ENCODE measurements around the gene MINDY4. TPM values are rescaled to one million over a fixed set of nuclear protein-coding genes. Genes with fewer than 3 reads are reported as not detected.

The MINDY4 gene
- polyA plus RNA-seq, 3 donors, result 0.15 to 0.17 TPM; not detected in 1

DNA sequence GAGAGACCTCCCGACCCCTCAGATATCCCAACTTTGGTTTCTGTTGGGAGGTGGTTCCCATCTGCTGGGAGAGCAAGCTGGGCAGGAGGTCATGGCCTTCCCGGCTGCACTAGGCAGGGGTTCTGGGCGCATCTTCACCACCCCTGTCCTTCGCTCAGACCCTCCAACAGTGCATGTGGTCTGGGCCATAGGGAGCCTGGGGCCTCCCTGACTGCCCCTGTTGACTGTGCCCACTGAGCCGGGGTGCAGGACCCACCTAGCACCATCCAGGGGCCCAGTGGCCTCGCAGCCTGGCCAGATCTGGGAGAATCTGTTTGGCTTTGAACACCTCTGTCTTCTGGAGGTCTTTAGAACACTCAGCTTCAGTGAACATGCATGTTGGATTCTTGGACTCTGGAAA lies 38.0 kb upstream of the MINDY4 start:
- Histone ChIP-seq H3K9me3 (replicated peaks in 1 of 2; ENCODE audit: control insufficient read depth in 1 of 2, insufficient read depth in 1 of 2, low read length in 2 of 2) (no peaks in the 10 kb centered on the region), H3K4me1 (ENCODE audit: control insufficient read depth in 1 of 2, insufficient read depth in 2 of 2, low read length in 2 of 2) (no peaks in the 10 kb centered on the region), H3K9ac (ENCODE audit: insufficient read depth, low read length, poor library complexity, severe bottlenecking) (no peak overlapping the region), H3K36me3 (replicated peaks in 1 of 2; ENCODE audit: control insufficient read depth in 1 of 2, insufficient read depth in 2 of 2, low read length in 2 of 2) (no peaks in the 10 kb centered on the region), H3K27ac (ENCODE audit: low read depth in 1 of 2, low read length in 2 of 2) (no peak overlapping the region), H3K4me2 (replicated peaks; ENCODE audit: extremely low read depth, low read length, poor library complexity, severe bottlenecking) (no peak overlapping the region), H4K20me1 (ENCODE audit: insufficient read depth, low read length) (no peaks in the 10 kb centered on the region), H2AFZ (ENCODE audit: insufficient read depth, low read depth, low read length, poor library complexity, severe bottlenecking) (no peak overlapping the region), H3K79me2 (ENCODE audit: insufficient read depth, low read length) (no peaks in the 10 kb centered on the region), H3K27me3 (ENCODE audit: control insufficient read depth in 2 of 2, insufficient read depth in 2 of 2, low read length in 2 of 2) (no peaks in the 10 kb centered on the region), H3K4me3 (replicated peaks in 1 of 3; ENCODE audit: low read depth in 2 of 3, low read length in 3 of 3) (no peak overlapping the region)
- TF ChIP-seq, protein P1, sequence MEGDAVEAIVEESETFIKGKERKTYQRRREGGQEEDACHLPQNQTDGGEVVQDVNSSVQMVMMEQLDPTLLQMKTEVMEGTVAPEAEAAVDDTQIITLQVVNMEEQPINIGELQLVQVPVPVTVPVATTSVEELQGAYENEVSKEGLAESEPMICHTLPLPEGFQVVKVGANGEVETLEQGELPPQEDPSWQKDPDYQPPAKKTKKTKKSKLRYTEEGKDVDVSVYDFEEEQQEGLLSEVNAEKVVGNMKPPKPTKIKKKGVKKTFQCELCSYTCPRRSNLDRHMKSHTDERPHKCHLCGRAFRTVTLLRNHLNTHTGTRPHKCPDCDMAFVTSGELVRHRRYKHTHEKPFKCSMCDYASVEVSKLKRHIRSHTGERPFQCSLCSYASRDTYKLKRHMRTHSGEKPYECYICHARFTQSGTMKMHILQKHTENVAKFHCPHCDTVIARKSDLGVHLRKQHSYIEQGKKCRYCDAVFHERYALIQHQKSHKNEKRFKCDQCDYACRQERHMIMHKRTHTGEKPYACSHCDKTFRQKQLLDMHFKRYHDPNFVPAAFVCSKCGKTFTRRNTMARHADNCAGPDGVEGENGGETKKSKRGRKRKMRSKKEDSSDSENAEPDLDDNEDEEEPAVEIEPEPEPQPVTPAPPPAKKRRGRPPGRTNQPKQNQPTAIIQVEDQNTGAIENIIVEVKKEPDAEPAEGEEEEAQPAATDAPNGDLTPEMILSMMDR (IDR thresholded peaks at IDR 0.05), result no peak
- DNase-seq, result no peak
- H3K27me3 Mint-ChIP-seq (ENCODE audit: low read depth in 3 of 3), result peaks cover 4 to 13% (median 4%) of the 10 kb centered on the region in 3 donors
- no peaks in the 10 kb centered on the region for H3K4me1 Mint-ChIP-seq
- H3K27ac Mint-ChIP-seq, result no peak overlapping the region
- WGBS (ENCODE audit: insufficient coverage), result 94% methylated on average over 5 of the region's 6 CpGs
- peaks cover 0 to 16% (median 8%) of the 10 kb centered on the region in 7 donors for H3K9me3 Mint-ChIP-seq
- intact Hi-C loops (cut with micrococcal nuclease), result no loop called here
- no peaks in the 10 kb centered on the region for H3K36me3 Mint-ChIP-seq
- H3K4me3 Mint-ChIP-seq, result no peak overlapping the region

DNA sequence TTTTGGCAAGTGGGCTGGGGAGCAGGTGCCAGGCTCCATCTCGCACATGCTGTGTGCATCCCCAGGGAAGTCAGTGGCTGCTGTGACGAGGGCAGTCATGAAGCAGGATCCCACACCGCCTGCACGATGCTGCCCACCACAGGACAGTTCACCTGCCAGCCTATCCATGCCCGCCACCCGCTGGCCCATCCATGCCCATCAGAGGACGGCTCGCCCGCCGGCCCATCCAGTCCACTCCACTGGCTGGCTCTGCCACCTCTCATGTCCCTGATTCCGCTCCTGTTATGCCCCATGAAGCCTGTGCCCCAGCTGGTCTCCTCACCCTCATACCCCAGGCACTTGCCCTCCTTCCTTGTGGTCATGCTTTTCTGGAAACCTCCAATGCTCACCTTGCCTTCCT lies 37.5 kb upstream of the MINDY4 start:
- Histone ChIP-seq H3K4me1 (ENCODE audit: control insufficient read depth in 1 of 2, insufficient read depth in 2 of 2, low read length in 2 of 2) (no peaks in the 10 kb centered on the region), H3K36me3 (replicated peaks in 1 of 2; ENCODE audit: control insufficient read depth in 1 of 2, insufficient read depth in 2 of 2, low read length in 2 of 2) (no peaks in the 10 kb centered on the region), H3K9ac (ENCODE audit: insufficient read depth, low read length, poor library complexity, severe bottlenecking) (no peak overlapping the region), H2AFZ (ENCODE audit: insufficient read depth, low read depth, low read length, poor library complexity, severe bottlenecking) (no peak overlapping the region), H3K4me3 (replicated peaks in 1 of 3; ENCODE audit: low read depth in 2 of 3, low read length in 3 of 3) (no peak overlapping the region), H3K27me3 (ENCODE audit: control insufficient read depth in 2 of 2, insufficient read depth in 2 of 2, low read length in 2 of 2) (no peaks in the 10 kb centered on the region), H4K20me1 (ENCODE audit: insufficient read depth, low read length) (no peaks in the 10 kb centered on the region), H3K9me3 (replicated peaks in 1 of 2; ENCODE audit: control insufficient read depth in 1 of 2, insufficient read depth in 1 of 2, low read length in 2 of 2) (no peaks in the 10 kb centered on the region), H3K4me2 (replicated peaks; ENCODE audit: extremely low read depth, low read length, poor library complexity, severe bottlenecking) (no peak overlapping the region), H3K27ac (ENCODE audit: low read depth in 1 of 2, low read length in 2 of 2) (no peak overlapping the region), H3K79me2 (ENCODE audit: insufficient read depth, low read length) (no peaks in the 10 kb centered on the region)
- DNase-seq, result no peak
- H3K9me3 Mint-ChIP-seq, result peaks cover 0 to 16% (median 8%) of the 10 kb centered on the region in 7 donors
- H3K36me3 Mint-ChIP-seq, result no peaks in the 10 kb centered on the region
- intact Hi-C loops (cut with micrococcal nuclease), result no loop called here
- no peaks in the 10 kb centered on the region for H3K4me1 Mint-ChIP-seq
- H3K4me3 Mint-ChIP-seq, result no peak overlapping the region
- WGBS (ENCODE audit: insufficient coverage), result 96% methylated on average over 11 of the region's 11 CpGs
- peaks cover 4 to 14% (median 4%) of the 10 kb centered on the region in 3 donors for H3K27me3 Mint-ChIP-seq (ENCODE audit: low read depth in 3 of 3)
- TF ChIP-seq, protein P1 (IDR thresholded peaks at IDR 0.05), result no peak
- H3K27ac Mint-ChIP-seq, result no peak overlapping the region
